Activated CD8-positive, alpha-beta T cell treated with anti-CD3 and anti-CD28 coated beads, Interleukin-2, amount 10 ng/mL, durations not matched to agents 7 days and 5 days (primary cell): ENCODE measurements around the gene CHD8. TPM values are rescaled to one million over a fixed set of nuclear protein-coding genes. Genes with fewer than 3 reads are reported as not detected.

Experiments used
- ATAC-seq: fragments of 150-1000 bp; cut with Tn5 transposase; one replicate; pipeline ENCODE4 v1.10.0; 2021; ENCODE audit warnings: moderate library complexity
- CTCF ChIA-PET: fragments of 350-600 bp; sonication (Branson Sonifier 250); formaldehyde crosslinking; loops from one replicate; lab custom pipeline; 2021; ENCODE audit warnings: antibody characterized with exemption; lab: Charles Lee
- POLR2A ChIA-PET: fragments of 350-600 bp; sonication (Branson Sonifier 250); formaldehyde crosslinking; loops from one replicate; lab custom pipeline; 2021; ENCODE audit warnings: antibody characterized with exemption; lab: Charles Lee
- DNase-seq: peaks from one replicate; pipeline ENCODE4 v3.0.0-alpha.2; 2020
- H3K27ac Mint-ChIP-seq: one replicate; pipeline ENCODE4 v1.8.0; 2021; ENCODE audit warnings: mild to moderate bottlenecking, mixed read lengths
- H3K27me3 Mint-ChIP-seq: one replicate; pipeline ENCODE4 v1.8.0; 2021; ENCODE audit warnings: low read depth, mixed read lengths
- H3K36me3 Mint-ChIP-seq: one replicate; pipeline ENCODE4 v1.8.0; 2021; ENCODE audit warnings: low read depth, mixed read lengths
- H3K4me1 Mint-ChIP-seq: one replicate; pipeline ENCODE4 v1.8.0; 2021; ENCODE audit warnings: low read depth, mixed read lengths
- H3K4me3 Mint-ChIP-seq: one replicate; pipeline ENCODE4 v1.8.0; 2021; ENCODE audit warnings: mild to moderate bottlenecking, mixed read lengths
- H3K9me3 Mint-ChIP-seq: one replicate; pipeline ENCODE4 v1.8.0; 2022; ENCODE audit warnings: mixed read lengths; ENCODE audit not compliant: insufficient read depth
- total RNA-seq, 2 experiments: library from RNA; stranded (reverse); gene quantifications; one replicate each; pipeline ENCODE4 v1.2.3, GENCODE V29; 2021

CHD8 gene
- total RNA-seq, 2 experiments from 2014 or later = 116 to 119 TPM

GRCh38 chr14:21431126-21431525 is 24.8 kb downstream of the CHD8 start:
- Mint-ChIP-seq H3K27me3 (no peaks in the 10 kb centered on the region), H3K4me3 (no peak overlapping the region), H3K36me3 (peaks cover 62% of the 10 kb centered on the region), H3K4me1 (peaks cover 31% of the 10 kb centered on the region), H3K9me3 (no peaks in the 10 kb centered on the region), H3K27ac (no peak overlapping the region)
- POLR2A ChIA-PET = interaction anchor here (1.4 to 1.6 kb wide), 2 partner anchors 21 to 24 kb away, joined by 3 to 4 read pairs; no protein-coding TSS in a partner anchor
- ATAC-seq (no peak), DNase-seq (no peak)
- CTCF ChIA-PET = interaction anchor here (1.1 to 1.7 kb wide), 3 partner anchors 11 to 46 kb away, joined by 3 to 5 read pairs (median 3); partner anchors contain the start of gene TOX4

DNA sequence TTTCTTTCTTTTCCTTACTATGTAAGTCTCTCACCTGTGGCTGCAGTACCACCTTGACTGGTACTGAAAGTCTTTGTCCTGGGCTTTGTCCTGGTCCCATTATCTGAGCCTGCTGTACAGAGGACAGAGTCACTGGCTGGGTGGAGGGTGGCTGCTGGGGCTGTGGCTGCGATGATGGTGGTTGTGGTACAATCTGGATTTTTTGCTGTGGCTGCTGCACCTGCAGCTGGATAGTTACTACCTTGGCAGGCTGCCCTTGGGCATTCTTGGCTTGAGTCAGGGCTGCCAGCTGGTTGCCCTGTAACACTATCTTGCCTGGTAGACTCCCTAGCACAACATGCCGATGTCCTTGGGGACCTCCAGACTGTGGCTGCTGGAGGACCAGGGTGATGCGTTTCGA is 27.0 kb downstream of the CHD8 start:
- Mint-ChIP-seq H3K27me3 (no peaks in the 10 kb centered on the region), H3K36me3 (peaks cover 70% of the 10 kb centered on the region), H3K4me1 (peaks cover 11% of the 10 kb centered on the region), H3K9me3 (no peaks in the 10 kb centered on the region), H3K27ac (peak overlapping the region; percentile 39), H3K4me3 (no peak overlapping the region)
- POLR2A ChIA-PET = no interaction called here
- no peak for ATAC-seq
- CTCF ChIA-PET = no interaction called here
- DNase-seq = no peak

GRCh38 chr14:21426692-21427091 is 29.2 kb downstream of the CHD8 start:
- Mint-ChIP-seq H3K36me3 (peaks cover 71% of the 10 kb centered on the region), H3K4me3 (no peak overlapping the region), H3K27ac (no peak overlapping the region), H3K9me3 (no peaks in the 10 kb centered on the region), H3K4me1 (peaks cover 4% of the 10 kb centered on the region), H3K27me3 (no peaks in the 10 kb centered on the region)
- DNase-seq (no peak), ATAC-seq (no peak)
- ChIA-PET POLR2A (interaction anchor here (2.4 kb wide), 1 partner anchor 10 kb away, joined by 10 read pairs; no protein-coding TSS in a partner anchor), CTCF (no interaction called here)

DNA sequence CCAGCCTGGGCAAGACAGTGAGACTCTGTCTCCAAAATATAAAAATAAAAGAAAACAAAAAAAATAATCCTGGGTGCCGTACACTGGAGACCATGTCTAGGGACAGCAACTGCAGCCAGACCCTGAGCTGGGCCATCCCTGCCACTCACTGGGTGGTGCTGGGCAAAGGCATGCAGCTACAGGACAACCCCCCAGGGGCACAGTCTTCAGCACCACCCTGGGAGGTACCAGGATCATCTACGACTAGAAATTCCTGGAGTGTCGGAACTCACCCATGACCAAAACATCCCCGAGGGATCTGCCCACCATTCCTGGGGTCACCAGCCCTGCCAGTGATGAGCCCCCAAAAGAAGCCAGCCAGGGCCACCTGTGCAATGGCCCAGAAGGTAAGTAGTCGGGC is 36.4 kb downstream of the CHD8 start:
- ChIA-PET POLR2A (interaction anchor here (1.3 kb wide), 1 partner anchor 18 kb away, joined by 3 read pairs; no protein-coding TSS in a partner anchor), CTCF (interaction anchor here (1.3 kb wide), 1 partner anchor 11 kb away, joined by 3 read pairs; no protein-coding TSS in a partner anchor)
- Mint-ChIP-seq H3K9me3 (no peaks in the 10 kb centered on the region), H3K36me3 (peaks cover 55% of the 10 kb centered on the region), H3K27me3 (no peaks in the 10 kb centered on the region), H3K27ac (no peak overlapping the region), H3K4me1 (peaks cover 8% of the 10 kb centered on the region), H3K4me3 (no peak overlapping the region)
- DNase-seq = no peak
- no peak for ATAC-seq

DNA sequence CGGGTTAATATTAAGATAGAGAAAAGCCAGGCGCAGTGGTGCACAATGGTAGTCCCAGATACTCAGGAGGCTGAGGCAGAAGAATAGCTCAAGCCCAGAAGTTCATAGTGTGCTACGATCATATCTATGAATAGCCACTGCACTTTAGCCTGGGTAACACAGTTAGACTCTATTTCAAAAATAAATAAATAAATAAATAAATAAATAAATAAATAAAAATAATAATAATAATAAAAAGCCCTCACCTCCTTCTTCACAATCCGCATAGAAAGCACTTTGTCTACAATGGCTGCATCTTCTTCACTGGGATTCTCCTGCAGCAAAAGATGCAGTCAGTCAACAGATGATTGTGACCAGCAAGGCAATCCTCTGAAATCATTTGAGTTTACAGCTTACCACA is 40.6 kb downstream of the CHD8 start:
- Mint-ChIP-seq H3K4me1 (peaks cover 4% of the 10 kb centered on the region), H3K4me3 (no peak overlapping the region), H3K9me3 (no peaks in the 10 kb centered on the region), H3K36me3 (peaks cover 65% of the 10 kb centered on the region), H3K27me3 (no peaks in the 10 kb centered on the region), H3K27ac (peak overlapping the region; percentile 6)
- CTCF ChIA-PET = interaction anchor here (0.7 to 1.7 kb wide), 5 partner anchors 9 to 41 kb away, joined by 3 to 5 read pairs (median 3); partner anchors contain the start of gene CHD8
- POLR2A ChIA-PET = no interaction called here
- no peak for DNase-seq
- ATAC-seq = no peak

- H3K27ac Mint-ChIP-seq = no peak overlapping the region
- DNase-seq = no peak
- peaks cover 2% of the 10 kb centered on the region for H3K4me1 Mint-ChIP-seq
- no peak overlapping the region for H3K4me3 Mint-ChIP-seq
- no peaks in the 10 kb centered on the region for H3K27me3 Mint-ChIP-seq
- H3K36me3 Mint-ChIP-seq = peaks cover 67% of the 10 kb centered on the region
- POLR2A ChIA-PET = no interaction called here
- H3K9me3 Mint-ChIP-seq = no peaks in the 10 kb centered on the region
- CTCF ChIA-PET = interaction anchor here (1.2 to 1.3 kb wide), 3 partner anchors 10 to 32 kb away, joined by 3 to 5 read pairs (median 4); no protein-coding TSS in a partner anchor
- no peak for ATAC-seq
Measured at GRCh38 chr14:21414137-21414631, 41.7 kb downstream of the CHD8 start.

DNA sequence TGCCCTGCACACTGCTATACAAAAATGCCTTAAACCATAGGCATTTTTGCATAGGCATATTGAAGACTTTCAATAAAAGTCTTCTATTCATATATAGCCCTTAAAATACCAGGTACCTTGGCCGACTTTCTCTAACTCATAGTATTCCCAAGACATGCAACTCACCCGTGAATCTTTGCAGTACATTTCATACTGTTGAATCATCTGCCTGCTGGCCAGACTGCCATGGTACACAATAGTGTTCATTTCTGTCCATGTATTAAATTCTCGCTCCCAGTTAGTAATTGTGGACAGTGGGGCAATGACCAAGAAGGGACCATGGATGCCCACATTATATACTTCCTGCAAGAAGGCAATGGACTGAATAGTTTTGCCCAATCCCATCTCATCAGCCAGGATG is 47.8 kb downstream of the CHD8 start:
- CTCF ChIA-PET = interaction anchor here (1.5 kb wide), 1 partner anchor 38 kb away, joined by 3 read pairs; no protein-coding TSS in a partner anchor
- no peak for DNase-seq
- POLR2A ChIA-PET = no interaction called here

GRCh38 chr14:21406213-21406612 is 49.7 kb downstream of the CHD8 start:
- Mint-ChIP-seq H3K4me3 (no peak overlapping the region), H3K9me3 (no peaks in the 10 kb centered on the region), H3K36me3 (peaks cover 73% of the 10 kb centered on the region), H3K4me1 (no peaks in the 10 kb centered on the region), H3K27ac (no peak overlapping the region), H3K27me3 (no peaks in the 10 kb centered on the region)
- no peak for ATAC-seq
- no peak for DNase-seq
- POLR2A ChIA-PET = no interaction called here
- CTCF ChIA-PET = interaction anchor here (1.2 to 1.3 kb wide), 2 partner anchors 22 to 151 kb away, joined by 3 read pairs; partner anchors contain the start of gene SUPT16H

More for the DNA sequence above, 47.8 kb downstream of the CHD8 start:
- no peaks in the 10 kb centered on the region for H3K27me3 Mint-ChIP-seq
- no peak for ATAC-seq
- no peaks in the 10 kb centered on the region for H3K9me3 Mint-ChIP-seq
- no peaks in the 10 kb centered on the region for H3K4me1 Mint-ChIP-seq
- peaks cover 71% of the 10 kb centered on the region for H3K36me3 Mint-ChIP-seq
- no peak overlapping the region for H3K4me3 Mint-ChIP-seq
- H3K27ac Mint-ChIP-seq = no peak overlapping the region

GRCh38 chr14:21405097-21405496 is 50.8 kb downstream of the CHD8 start:
- ChIA-PET CTCF (interaction anchor here (1.1 to 1.2 kb wide), 2 partner anchors 8 to 152 kb away, joined by 3 to 4 read pairs; no protein-coding TSS in a partner anchor), POLR2A (no interaction called here)
- H3K27ac Mint-ChIP-seq = no peak overlapping the region
- no peaks in the 10 kb centered on the region for H3K9me3 Mint-ChIP-seq
- H3K27me3 Mint-ChIP-seq = no peaks in the 10 kb centered on the region
- ATAC-seq = no peak
- peaks cover 73% of the 10 kb centered on the region for H3K36me3 Mint-ChIP-seq
- DNase-seq = no peak
- H3K4me3 Mint-ChIP-seq = no peak overlapping the region
- H3K4me1 Mint-ChIP-seq = no peaks in the 10 kb centered on the region

GRCh38 chr14:21399311-21399870 is 56.5 kb downstream of the CHD8 start:
- ChIA-PET CTCF (no interaction called here), POLR2A (interaction anchor here (0.6 kb wide), 1 partner anchor 108 kb away, joined by 7 read pairs; no protein-coding TSS in a partner anchor)
- ATAC-seq = no peak
- H3K27me3 Mint-ChIP-seq = no peaks in the 10 kb centered on the region
- no peak for DNase-seq
- H3K4me3 Mint-ChIP-seq = no peak overlapping the region
- H3K36me3 Mint-ChIP-seq = peaks cover 69% of the 10 kb centered on the region
- no peak overlapping the region for H3K27ac Mint-ChIP-seq
- no peaks in the 10 kb centered on the region for H3K9me3 Mint-ChIP-seq
- H3K4me1 Mint-ChIP-seq = no peaks in the 10 kb centered on the region

- Mint-ChIP-seq H3K9me3 (no peaks in the 10 kb centered on the region), H3K27me3 (no peaks in the 10 kb centered on the region), H3K4me3 (no peak overlapping the region), H3K27ac (no peak overlapping the region), H3K36me3 (peaks cover 72% of the 10 kb centered on the region), H3K4me1 (no peaks in the 10 kb centered on the region)
- DNase-seq (no peak), ATAC-seq (no peak)
- ChIA-PET CTCF (interaction anchor here (1.2 kb wide), 1 partner anchor 8 kb away, joined by 3 read pairs; no protein-coding TSS in a partner anchor), POLR2A (interaction anchor here (0.6 kb wide), 1 partner anchor 108 kb away, joined by 7 read pairs; no protein-coding TSS in a partner anchor)
Measured at GRCh38 chr14:21398901-21399300, 57.0 kb downstream of the CHD8 start.

DNA sequence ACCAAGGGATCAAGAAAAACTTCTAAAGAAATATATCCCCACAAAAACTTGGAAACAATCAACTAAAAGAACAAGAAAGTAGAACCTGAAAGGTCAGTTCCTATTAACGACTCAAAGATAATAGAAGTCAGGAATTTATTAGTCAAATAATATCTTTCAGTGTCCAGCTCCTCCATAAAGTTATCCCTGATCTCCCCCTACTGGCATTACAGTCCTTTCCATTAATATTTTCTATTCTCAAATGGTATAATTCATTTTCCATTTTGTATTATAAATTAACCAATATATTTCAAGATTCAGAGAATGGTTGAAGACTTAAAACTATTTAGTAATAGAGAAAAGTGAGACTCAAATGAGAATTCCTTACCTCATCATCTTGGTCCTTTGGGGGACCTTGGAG is 60.5 kb downstream of the CHD8 start:
- ChIA-PET POLR2A (no interaction called here), CTCF (no interaction called here)
- DNase-seq (no peak), ATAC-seq (no peak)
- no peak overlapping the region for H3K27ac Mint-ChIP-seq
- no peaks in the 10 kb centered on the region for H3K4me1 Mint-ChIP-seq
- H3K4me3 Mint-ChIP-seq = no peak overlapping the region
- no peaks in the 10 kb centered on the region for H3K27me3 Mint-ChIP-seq
- peaks cover 79% of the 10 kb centered on the region for H3K36me3 Mint-ChIP-seq
- no peaks in the 10 kb centered on the region for H3K9me3 Mint-ChIP-seq
